Measurements from ENCODE around the gene FATE1. TPM values are rescaled to one million over a fixed set of nuclear protein-coding genes. Genes with fewer than 3 reads are reported as not detected.

The FATE1 gene
- total and polyA plus RNA-seq, 2 of the 13 experiments (the other 11 are each of a cell fraction or from before 2014, with no cell fraction given): not detected

GRCh38 chrX:151688695-151689094 lies 27.1 kb upstream of the FATE1 start:
- ATAC-seq (no peak), FAIRE-seq (no peak), DNase-seq (ENCODE audit: low spot score) (no peak)
- no peak overlapping the region for H3K27ac ChIP-seq (ENCODE audit: extremely low read length, insufficient read depth, low read length)
- no peaks in the 10 kb centered on the region; a peak in 1 of 5 replicates for H3K27me3 ChIP-seq (ENCODE audit: control insufficient read depth in 1 of 2, insufficient read depth in 2 of 2, low read length in 2 of 2)
- H3K9me3 ChIP-seq (ENCODE audit: low read length): no peaks in the 10 kb centered on the region
- H3K4me3 ChIP-seq (replicated peaks in 1 of 3; ENCODE audit: insufficient read depth in 1 of 3, low read depth in 2 of 3, low read length in 3 of 3): no peak overlapping the region
- ChIA-PET CTCF (ENCODE audit: low intra/inter-chr PET ratio, low total read pairs) (no interaction called here), POLR2A (no interaction called here)
- H3K36me3 ChIP-seq (replicated peaks in 1 of 2; ENCODE audit: control insufficient read depth in 1 of 2, insufficient read depth in 2 of 2, low read length in 2 of 2): no peaks in the 10 kb centered on the region
- TF ChIP-seq CSRNP2 (CRISPR knock-in tag; conservative IDR thresholded peaks at IDR 0.05; ENCODE audit: low read depth): no peak
- TF ChIP-seq ZFYVE20 (CRISPR knock-in tag; IDR thresholded peaks at IDR 0.05; ENCODE audit: borderline replicate concordance, low read depth): no peak
- no peak for TF ChIP-seq PPARG (CRISPR knock-in tag; conservative IDR thresholded peaks at IDR 0.05)
- TF ChIP-seq BHLHE40 (IDR thresholded peaks at IDR 0.05; ENCODE audit: low read length): no peak
- TF ChIP-seq ZNF253 (CRISPR knock-in tag; IDR thresholded peaks at IDR 0.05; ENCODE audit: borderline replicate concordance): no peak
- TF ChIP-seq ZKSCAN1 (IDR thresholded peaks at IDR 0.05; ENCODE audit: low read length): no peak
- no peak for TF ChIP-seq ZNF44 (CRISPR knock-in tag; IDR thresholded peaks at IDR 0.05)
- no peak for TF ChIP-seq ADNP (CRISPR knock-in tag; IDR thresholded peaks at IDR 0.05)
- no peak for TF ChIP-seq AHR (CRISPR knock-in tag; IDR thresholded peaks at IDR 0.05)
- TF ChIP-seq NFKB2 (CRISPR knock-in tag; IDR thresholded peaks at IDR 0.05; ENCODE audit: borderline replicate concordance): no peak
- no peak for TF ChIP-seq PRDM15 (CRISPR knock-in tag; IDR thresholded peaks at IDR 0.05)
- no peak for TF ChIP-seq LCORL (IDR thresholded peaks at IDR 0.05)
- TF ChIP-seq LCORL (CRISPR knock-in tag; IDR thresholded peaks at IDR 0.05): no peak
- TF ChIP-seq BRD4 (CRISPR knock-in tag; IDR thresholded peaks at IDR 0.05): no peak
- TF ChIP-seq KDM5A (IDR thresholded peaks at IDR 0.05; ENCODE audit: borderline replicate concordance, low read length): no peak
- TF ChIP-seq HOXD1 (CRISPR knock-in tag; IDR thresholded peaks at IDR 0.05): no peak
- no peak for TF ChIP-seq REXO4 (CRISPR knock-in tag; IDR thresholded peaks at IDR 0.05; ENCODE audit: borderline replicate concordance)
- TF ChIP-seq RARG (CRISPR knock-in tag; IDR thresholded peaks at IDR 0.05; ENCODE audit: low read depth): no peak
- no peak for TF ChIP-seq ZBTB46 (CRISPR knock-in tag; IDR thresholded peaks at IDR 0.05; ENCODE audit: borderline replicate concordance)
- no peak overlapping the region for H2AFZ ChIP-seq (ENCODE audit: low read length)
- intact Hi-C loops (cut with micrococcal nuclease; ENCODE audit: unreplicated experiment): no loop called here
- no TSS peak for BruUV-seq (replicated peaks)
- H3K79me2 ChIP-seq (ENCODE audit: insufficient read depth, low read length): no peaks in the 10 kb centered on the region
- H4K20me1 ChIP-seq (ENCODE audit: insufficient read depth, low read length): no peaks in the 10 kb centered on the region
- in situ Hi-C loops (cut with HindIII; ENCODE audit: extremely low pct_ligation_motif_present, low pct_unique_long_range_greater_than_20kb): loop anchor here (25.0 kb wide), 1 partner anchor 176 kb away; no protein-coding TSS in a partner anchor
- no peaks in the 10 kb centered on the region for H3K4me1 ChIP-seq (ENCODE audit: insufficient read depth, low read length)
- no peak overlapping the region for H3K4me2 ChIP-seq (ENCODE audit: low read depth, low read length)
- no peak overlapping the region for H3K9ac ChIP-seq (ENCODE audit: insufficient read depth, low read depth, low read length)
